EL (cell line): ENCODE data around the gene PCGF3.
"Not testable (repeated sequence)": the region's sequence is repeated elsewhere in the genome, so short reads cannot be mapped to it uniquely, and the experiment has no call there.

ENCODE experiments used
- DNase-seq: peaks from one replicate; pipeline ENCODE4 v3.0.0-alpha.2; 2016

The PCGF3 gene

DNA sequence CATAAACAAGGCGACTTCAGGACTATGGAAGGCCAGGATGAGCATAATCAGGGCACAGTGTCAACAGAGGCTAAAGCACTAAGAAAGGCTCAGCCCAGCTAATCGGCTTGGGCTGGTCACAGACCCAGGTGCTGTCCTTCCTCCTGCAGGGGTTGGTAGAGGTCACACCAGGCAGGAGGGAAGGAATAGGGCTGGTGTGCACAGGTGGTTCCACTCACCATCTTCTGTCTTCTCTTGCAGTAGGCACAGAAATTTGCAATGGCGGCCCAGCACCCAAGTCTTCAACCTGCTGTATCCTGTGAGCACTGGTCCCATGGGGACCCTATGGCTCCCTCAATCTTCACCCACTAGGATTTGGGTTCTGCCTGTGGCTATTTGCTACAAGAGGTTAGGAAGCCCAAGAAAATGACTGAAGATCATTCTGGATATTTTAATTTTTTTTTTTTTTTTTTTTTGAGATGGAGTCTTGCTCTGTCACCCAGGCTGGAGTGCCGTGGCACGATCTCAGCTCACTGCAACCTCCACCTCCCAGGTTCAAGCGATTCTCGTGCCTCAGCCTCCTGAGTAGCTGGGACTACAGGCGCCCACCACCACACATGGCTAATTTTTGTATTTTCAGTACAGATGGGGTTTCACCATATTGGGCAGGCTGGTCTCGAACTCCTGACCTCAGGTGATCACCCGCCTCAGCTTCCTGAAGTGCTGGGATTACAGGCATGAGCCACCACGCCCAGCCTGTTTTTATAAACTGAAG is 35.6 kb upstream of the PCGF3 start:
- DNase-seq: not testable (repeated sequence)

DNA sequence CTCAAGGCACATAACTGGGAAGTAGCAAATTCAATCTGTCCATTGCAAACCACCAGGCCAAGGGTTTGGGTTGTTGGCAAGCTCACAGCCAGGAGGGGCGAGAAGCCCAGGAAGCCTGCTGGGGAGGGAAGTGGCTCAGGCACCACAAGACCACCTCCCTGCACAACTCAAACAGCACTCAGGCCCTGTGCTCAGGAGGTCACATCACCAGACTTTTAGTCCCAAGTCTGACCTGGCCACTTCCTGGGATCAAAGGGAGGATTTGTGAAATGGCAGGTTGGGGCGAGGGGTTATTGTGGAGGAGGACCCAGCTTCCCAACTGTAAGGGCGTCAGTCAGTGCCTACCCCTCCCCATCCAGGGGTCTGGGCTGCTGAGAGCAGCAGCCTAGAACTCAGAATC is 33.9 kb upstream of the PCGF3 start:
- no peak for DNase-seq

DNA sequence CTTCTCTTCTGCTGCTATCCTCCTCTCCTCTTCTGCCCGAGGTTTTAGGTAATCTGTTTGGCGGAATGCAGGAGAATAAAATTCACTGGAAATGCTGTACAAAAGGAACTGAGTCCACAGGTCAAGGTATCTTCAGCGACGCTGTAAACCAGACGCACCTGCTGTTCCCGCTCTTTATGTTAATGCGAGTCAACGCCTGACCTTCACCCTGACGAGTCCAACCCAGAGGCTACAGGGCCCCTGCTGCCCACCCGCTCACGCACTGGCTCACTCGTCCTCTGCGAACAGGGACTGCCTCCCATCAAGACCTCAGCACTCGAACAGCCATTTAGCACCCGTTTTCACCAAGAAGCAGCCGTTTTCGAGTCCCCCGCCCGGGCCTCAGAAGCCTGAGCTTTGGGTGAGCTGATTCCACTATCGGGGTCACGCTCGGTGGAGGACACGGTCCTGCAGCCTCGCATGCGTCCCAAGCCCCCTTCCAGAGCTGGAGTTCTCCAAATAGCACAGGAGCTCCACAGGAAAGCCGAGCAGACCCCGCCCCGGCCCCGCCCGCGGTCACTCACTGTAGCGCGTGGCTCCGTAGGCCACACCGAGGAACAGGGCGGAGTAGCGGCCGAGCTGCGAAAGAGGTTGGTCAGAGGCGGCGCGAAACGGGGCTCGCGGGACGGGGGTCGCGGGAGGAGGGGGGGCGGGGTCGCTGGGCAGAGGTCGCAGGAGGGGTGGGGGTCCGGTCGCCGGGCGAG is 32.1 kb upstream of the PCGF3 start:
- no peak for DNase-seq

DNA sequence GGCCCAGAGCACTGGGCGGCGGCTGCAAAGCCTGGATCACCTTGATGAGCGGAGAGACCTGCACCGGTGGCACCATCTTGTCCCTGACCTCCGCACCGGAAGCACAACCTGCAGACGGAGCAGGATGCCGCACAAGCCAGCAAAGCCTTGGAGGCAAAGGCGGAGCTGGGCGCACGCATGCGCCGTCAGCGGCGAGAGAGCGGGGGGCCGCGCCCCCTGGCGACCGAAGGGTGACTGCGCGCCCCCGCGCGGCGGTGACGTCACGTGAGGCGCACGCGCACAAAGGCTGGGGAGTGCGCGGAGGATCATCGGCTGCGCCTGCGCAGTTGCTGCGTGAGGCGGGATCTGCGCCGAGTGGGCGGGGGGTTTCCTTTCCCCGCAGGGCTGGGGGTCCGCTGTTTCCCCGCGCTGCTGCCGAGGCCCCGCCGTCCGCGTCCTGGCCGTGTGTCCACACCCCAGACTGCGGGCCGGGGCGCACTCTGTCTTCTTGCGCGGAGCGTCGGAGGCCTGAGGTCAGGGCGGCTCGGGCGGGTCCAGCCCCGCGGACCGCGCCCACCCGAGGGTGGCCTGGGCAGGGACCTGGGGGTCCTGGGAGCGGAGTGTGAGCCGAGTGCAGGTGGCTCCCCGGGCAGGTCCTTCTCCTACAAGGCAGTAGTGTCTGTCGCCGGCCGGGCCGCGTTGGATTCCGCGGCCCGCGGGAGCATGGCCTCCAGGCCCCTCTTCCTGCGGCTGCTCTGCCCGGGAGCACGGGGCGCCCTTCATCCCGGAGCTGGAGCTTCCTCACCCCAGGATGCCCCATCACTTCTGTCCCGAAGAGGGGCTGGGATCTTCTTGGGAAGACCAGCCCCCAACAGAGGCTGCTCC is 31.2 kb upstream of the PCGF3 start, which contains the start of the genes ATP5ME and MYL5:
Gene ATP5ME (minus strand): TSS at position 105 of the 864 bp plus-strand sequence. CDS start 29 bp downstream, at position 76.
Gene MYL5 (plus strand): TSS at position 371 of the 864 bp plus-strand sequence. CDS start 3,485 bp downstream, outside the sequence.
- peak; percentile 94 for DNase-seq

DNA sequence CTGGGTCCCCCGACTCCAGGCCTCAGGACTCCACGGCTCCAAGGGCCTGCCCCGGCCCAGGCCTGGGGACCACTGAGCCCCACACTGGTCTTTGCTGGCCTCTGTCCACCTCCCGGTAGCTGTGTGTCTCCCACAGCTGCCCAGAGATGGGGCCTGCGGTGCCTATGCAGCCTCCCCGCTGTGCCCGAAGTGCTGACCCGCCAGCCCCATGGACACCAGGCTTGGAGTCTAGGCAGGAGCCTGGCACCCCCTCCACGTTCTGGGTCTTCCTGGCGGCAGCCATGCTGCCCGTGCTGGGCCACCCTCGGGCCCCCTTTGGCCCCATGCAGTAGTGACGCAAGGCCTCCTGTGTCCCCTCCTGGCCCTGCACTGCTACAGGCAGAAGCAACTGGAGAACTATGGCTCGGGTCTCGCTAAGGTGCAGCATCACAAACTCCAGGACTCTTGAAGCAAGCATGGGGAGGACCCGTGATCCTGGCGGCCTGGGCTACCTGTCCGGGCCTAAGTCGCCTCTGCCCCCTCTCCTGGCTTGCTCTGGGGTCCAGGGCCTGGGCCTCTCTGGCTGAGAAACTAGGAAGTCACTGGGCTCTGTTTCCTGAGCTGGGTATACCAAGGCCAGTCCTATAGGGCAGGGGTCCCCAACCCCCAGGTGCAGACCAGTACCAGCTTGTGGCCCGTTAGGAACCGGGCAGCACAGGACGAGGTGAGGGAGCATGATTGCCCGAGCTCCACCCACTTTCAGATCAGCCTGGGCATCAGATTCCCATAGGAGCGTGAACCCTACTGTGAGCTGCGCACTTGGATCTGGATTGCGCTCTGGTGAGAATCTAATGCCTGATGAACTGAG is 30.4 kb upstream of the PCGF3 start:
- no peak for DNase-seq

DNA sequence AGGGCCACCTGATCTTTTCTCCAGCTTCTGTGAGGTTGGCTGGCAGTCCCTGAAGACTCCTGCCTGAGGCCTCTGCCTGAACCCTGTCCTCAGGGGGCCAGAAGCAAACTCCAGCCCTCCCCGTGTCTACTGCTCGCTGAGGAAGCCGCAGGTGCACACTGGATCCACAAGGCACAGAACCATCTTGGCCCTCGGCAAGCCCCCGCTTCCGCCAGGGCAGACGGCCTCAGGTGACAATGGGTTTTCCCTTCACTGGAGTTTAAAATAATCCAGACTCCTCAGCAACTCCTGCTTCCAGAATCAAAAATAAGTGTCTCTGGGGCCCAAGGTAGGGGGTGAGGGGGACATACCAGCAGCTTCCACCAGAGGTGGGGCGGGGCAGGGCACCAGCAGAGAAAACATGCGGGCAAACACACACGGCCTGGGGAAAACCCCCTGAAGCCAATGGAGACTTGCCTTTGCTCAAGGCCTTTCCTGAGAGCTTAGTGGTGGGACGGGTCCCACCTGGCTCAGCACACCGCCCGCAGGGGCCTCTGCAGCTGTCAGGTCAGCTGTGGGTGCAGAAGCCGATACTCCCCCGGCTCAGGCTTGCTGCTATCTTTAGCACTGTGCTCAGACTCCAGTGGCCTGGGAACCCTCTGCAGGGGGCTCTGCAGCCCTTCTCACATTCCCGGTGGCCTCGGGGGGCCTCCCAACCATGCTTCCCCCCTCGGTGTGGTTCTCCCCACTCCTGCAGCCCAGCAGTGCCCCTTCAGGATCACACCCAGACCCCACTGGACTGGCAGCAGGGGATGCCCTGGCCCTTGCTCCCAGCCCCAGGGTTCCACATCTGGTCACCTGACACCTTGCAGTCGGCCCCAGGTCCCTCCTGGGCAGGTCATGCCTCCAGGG is 29.4 kb upstream of the PCGF3 start:
- DNase-seq: no peak

DNA sequence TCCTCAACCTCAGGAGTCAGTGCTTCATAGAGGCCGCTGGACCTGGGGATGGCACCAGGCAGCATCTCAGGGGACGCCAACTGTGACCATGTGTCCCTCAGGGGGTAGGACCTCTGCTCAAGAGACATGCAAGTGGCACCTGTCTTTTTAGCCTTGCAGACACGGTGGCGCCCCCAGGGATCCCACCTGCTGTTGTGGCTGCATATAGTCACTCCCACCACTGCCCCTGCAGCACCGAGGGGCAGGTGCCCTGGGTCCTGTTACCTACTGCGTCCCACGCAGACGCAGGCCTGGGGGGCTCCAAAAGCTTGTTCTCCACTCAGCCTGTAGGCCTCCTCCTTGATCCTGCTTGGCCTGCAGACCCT is 28.8 kb upstream of the PCGF3 start:
- DNase-seq: no peak

DNA sequence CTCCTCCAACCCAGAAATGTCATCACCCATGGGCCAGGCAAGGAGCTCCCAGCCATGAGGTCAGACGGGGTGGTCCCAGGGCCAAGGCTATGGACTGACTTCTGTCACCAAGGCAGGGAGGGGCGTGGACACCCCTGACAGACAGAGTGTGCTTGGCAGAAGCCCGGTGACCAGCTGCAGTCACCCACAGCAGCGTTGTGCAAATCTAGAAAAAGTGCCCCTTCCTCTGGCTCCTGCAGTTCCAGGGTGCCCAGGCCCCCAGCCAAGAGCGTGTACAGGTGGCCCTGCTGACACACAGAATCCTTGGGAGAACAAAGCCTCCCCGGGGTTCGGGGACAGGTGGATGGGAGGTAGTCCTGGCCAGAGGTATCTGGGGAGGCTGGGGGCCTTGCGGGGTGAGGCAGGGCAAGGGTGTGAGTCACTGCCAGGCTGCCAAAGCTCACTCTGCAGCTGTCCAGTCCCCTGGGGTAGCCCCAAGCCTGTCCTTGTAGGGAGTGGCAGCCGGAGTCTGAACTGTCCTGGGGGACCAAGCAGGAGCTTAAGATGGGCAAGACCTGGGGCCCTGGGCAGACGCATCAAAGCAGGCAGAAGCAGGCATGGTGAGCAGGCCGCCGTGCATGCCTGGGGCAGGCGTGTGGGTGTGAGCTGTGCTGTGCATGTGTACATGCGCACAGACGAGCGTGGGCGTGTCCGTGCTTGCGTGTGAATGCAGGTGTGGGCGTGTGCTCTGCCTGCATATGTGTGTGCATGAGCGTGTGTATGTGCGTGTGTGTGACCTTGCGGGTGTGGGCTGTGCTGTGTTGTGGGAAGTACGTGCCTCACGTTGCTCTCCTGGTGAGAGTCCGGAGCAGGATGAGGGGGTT is 28.0 kb upstream of the PCGF3 start:
- DNase-seq: no peak

DNA sequence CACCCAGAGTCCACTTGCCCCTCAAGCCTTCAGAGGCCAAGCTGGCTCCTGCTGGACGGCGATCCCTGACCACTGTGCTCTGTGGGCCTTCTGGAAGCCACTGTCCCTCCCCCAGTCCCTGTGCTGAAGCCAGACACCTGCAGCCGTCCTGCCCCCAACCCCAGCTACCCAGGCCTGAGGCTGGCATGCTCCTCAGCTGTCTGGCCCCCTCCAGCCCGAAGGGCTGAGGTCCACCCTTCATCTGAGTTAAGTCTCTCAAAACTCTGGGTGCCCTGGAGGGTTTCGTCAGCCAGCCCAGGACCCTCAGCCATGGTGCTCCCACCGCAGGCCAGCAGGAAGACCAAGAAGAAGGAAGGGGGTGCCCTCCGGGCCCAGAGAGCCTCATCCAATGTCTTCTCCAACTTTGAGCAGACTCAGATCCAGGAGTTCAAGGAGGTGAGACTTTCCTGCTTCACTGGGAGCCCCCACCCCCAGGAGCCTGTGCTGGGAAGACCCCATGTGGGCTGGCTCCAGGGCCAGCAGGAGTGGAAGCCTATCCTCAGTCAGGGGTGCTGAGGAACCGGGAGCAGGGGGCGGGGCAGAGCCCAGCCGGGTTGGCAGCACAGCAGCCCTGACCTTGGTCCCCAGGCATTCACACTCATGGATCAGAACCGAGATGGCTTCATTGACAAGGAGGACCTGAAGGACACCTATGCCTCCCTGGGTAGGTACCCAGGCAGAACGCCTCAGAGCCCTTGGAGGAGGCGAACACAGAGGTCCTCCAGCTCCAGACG is 27.1 kb upstream of the PCGF3 start:
- no peak for DNase-seq

DNA sequence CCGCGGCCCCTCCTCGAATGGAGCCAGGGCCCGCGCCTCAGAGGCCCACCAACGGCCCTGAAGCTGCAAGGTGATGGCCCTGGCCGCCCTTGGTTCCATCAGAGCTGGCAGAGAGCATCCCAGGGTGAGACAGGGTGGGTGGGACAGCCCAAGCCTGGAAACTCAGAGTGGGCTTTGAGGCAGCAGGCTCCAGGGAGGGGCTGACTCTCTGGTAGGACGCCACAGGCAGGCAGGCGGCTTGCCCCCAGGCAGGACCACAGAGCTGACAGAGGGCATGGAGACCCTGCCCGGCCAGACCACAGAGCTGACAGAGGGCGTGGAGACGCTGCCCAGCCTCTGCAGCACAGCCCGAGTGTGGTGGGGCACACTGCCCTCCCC is 26.5 kb upstream of the PCGF3 start:
- DNase-seq: no peak

DNA sequence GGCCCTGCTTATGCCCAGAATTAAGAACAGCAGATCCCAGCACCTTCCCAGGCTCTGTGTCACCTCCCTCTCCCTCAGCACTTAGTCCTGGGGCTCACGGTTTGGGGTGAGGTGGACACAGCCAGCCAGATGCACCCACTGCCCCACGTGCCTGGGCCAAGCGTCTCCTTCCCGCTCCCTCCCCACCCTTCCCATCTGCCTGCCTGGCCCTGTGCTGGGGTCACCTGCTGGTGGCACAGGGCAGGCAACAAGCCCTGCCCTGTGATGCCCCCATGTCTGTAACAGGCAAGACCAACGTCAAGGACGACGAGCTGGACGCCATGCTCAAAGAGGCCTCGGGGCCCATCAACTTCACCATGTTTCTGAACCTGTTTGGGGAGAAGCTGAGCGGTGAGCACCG is 26.0 kb upstream of the PCGF3 start:
- no peak for DNase-seq

DNA sequence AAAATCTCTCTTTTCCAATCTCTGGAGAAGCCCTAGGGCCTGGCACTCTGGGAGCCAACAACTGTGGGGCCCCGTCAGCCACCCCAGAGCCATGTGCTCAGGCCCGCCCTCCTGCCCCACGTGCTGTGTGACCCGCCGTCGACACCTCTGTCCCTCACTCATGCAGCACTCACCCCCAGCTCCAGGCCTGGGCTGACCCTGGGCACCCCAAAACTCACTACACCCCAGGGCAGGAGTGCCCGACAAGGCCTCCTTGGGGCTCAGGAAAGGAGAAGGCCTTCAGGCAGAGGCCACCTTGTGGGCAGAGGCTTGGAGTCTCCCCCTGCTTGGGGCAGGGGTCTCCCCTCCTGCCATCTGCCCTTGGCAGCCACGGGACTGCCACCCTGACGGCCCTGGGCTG is 25.5 kb upstream of the PCGF3 start:
- DNase-seq: no peak

DNA sequence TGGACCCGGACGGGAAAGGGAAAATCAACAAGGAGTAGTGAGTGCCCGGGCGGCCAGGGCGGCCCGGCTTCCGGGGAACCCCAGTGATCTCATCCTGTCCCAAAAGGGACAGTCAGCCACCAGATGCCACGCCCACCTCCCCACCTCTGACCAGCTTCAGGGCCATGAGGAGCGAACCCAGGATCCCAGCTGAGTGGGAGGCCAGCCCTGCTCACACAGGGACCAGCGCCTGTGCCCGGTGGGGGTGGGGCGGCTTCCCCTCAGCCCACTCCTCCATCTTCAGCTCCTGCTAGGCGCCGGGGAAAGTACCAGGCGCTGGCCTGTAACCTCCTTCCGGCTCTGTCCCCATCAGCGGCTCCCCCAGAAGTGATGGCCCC is 25.1 kb upstream of the PCGF3 start:
- DNase-seq: peak; percentile 38

DNA sequence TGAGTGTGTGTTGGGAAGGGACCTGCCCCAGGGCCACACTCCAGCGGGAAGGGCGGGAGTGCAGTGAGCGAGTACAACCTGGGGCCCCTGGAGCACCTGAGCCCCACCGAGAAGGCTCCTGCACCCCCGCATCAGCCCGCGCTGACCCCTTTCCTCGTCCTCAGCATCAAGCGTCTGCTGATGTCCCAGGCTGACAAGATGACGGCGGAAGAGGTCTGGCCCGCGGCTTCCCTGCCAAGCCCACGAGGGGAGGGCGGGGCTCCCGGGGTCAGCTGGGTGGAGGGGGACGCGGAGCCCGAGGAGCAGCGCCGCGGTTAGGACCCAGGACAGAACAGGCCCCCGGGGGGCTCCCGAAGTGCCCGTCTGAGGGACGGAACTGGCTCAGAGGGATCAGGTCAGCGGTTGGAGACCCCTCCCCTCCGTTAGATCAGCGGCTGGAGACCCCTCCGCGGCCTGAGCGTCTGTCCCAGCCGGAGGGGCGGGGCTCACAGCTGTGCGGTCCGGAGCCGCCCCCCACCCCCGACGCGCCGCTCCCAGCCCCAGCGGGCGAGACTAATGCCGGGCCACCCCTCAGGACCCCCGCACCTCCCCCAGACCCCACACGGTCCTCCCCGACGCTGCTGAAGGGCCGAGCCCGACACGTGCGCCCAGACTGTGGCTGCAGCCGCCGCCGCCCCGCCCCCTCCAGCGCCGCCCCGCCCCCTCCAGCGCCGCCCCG is 24.5 kb upstream of the PCGF3 start:
- peak; percentile 50 for DNase-seq

DNA sequence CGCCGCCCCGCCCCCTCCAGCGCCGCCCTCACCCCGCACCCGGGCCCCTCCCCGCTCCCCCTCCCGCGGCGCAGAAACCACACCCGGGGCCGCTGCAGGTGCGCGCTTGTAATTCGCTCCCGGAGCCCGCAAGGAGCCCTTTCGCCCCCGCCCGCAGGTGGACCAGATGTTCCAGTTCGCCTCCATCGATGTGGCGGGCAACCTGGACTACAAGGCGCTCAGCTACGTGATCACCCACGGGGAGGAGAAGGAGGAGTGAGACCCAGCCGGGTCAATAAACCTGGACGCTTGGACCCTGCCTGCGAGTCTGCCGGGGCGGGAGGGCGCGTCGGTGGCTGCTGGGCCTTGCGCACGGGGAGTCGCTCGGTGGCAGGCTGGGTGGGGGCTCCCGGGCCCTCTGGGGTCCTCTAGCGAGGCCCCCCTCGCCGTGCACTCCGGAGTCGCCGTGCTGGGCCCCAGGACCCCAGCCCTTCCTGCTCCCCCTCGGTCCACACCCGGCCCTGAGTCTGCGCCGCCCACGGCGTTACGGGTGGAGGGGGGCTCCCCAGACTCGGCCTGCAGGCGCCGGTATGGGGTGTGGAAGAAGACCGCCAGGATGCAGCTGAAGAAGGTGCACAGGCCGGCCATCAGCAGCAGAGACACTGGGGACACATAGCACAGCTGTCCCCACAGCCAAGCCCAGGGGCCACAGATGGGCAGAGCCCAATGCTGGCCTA is 23.7 kb upstream of the PCGF3 start:
- no peak for DNase-seq

DNA sequence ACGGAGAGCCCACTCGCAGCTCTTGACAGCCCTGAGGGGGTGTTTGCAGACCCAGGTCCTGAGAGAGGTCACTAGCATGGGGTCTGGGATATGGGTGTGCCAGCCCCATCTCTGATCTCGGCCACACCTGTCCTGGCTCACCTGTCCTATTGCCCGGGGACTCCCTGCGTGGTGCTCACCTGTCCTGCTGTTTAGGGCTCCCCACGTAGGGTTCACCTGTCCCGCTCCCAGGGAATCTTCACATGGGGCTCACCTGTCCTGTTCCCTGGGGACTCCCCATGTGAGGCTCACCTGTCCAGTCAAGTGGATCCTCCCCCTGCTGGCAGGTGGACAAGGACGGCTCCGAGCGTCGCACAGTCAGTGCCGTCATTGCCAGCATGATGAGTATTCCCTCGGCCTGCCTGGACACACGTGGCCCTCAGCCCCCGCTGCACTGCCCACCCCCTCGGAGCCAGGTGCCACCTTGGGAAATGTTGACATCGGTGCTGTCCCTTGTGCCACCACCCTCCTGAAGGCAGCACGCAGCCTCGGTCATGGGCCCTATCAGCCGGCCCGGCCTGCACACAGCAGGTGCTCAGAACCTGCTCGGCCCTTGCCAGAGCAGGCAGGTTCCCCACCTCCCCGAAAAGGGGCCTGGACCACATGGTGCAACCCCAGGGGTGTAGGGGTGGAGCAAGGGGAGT is 23.0 kb upstream of the PCGF3 start:
- DNase-seq: no peak

DNA sequence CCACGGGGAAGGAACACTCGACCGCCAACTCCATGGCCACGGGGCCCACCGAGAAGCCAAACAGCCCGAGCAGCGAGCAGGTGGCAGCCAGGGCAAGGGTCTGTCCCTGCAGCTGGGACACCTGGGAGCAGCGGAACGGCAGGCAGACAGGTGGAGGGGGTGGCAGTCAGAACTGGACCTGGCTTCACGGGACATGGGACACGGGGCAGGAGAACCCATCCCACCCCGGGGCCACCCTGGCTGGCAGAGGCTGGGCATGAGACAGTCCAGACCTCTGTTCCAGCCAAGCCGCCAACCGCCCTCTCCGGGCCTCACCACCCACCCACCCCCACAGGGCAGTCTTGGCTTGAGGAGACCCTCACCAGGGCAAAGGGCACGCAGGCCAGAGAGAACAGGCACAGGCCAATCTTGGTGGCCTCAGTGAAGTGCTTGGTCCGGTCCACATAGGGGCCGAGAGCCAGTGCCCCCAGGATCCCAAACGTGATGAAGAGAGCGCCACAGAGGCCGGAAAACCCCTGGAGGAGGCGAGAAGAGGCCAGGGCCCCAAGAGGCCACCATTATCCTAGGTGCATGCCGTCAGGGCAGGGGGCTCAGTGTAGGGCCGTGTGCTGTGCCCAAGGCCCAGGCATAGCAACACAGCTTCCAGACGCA is 22.3 kb upstream of the PCGF3 start:
- DNase-seq: no peak
